ENCODE results near the gene KCNH2. TPM values are rescaled to one million over a fixed set of nuclear protein-coding genes. Genes with fewer than 3 reads are reported as not detected.
"Not testable (repeated sequence)": the region's sequence is repeated elsewhere in the genome, so short reads cannot be mapped to it uniquely, and the experiment has no call there.

The KCNH2 gene
- total RNA-seq (2014; rRNA removed; shearing (Covaris generic)), result not detected in 2 replicates

GRCh38 chr7:150978126-150978789 lies at the start of gene KCNH2:
Gene KCNH2 (minus strand): TSS chr7:150978321. CDS start chr7:150977913, 408 bp downstream.
- Histone ChIP-seq H3K27me3 (replicated peaks) (peaks cover 76% of the 10 kb centered on the region), H3K27ac (no peak within 1 kb of the TSS), H3K36me3 (no peaks in the 10 kb centered on the region), H3K4me3 (no peak within 1 kb of the TSS), H3K9me3 (replicated peaks) (0 out of 2 replicates have a peak, but pooled peaks cover 3% of the 10 kb centered on the region), H3K4me1 (replicated peaks) (peaks cover 6% of the 10 kb centered on the region)
- no peak for DNase-seq (ENCODE audit: low read depth in 1 of 2, low spot score in 2 of 2)

- DNase-seq (ENCODE audit: low read depth in 1 of 2, low spot score in 2 of 2), result not testable (repeated sequence)
- H3K4me3 ChIP-seq, result peak overlapping the region; percentile 72
- H3K27ac ChIP-seq, result peak overlapping the region; percentile 69
These were observed 49.6 kb upstream of the KCNH2 start for GRCh38 chr7:151027728-151028130.

GRCh38 chr7:151026771-151027727 lies 48.9 kb upstream of the KCNH2 start:
- H3K36me3 ChIP-seq; DNase-seq (ENCODE audit: low read depth in 1 of 2, low spot score in 2 of 2): not testable (repeated sequence)

More at GRCh38 chr7:151027728-151028130, 49.6 kb upstream of the KCNH2 start:
- H3K4me1 ChIP-seq (replicated peaks), result peaks cover 19% of the 10 kb centered on the region
- not testable (repeated sequence) for H3K9me3 ChIP-seq (replicated peaks); H3K27me3 ChIP-seq (replicated peaks); H3K36me3 ChIP-seq

GRCh38 chr7:151025924-151026671 lies 48.0 kb upstream of the KCNH2 start:
- no peak for DNase-seq (ENCODE audit: low read depth in 1 of 2, low spot score in 2 of 2)
- peaks cover 7% of the 10 kb centered on the region; the same call in 1 of the 2 replicates for H3K27me3 ChIP-seq (replicated peaks)
- H3K4me3 ChIP-seq, result no peak overlapping the region
- peaks cover 19% of the 10 kb centered on the region for H3K4me1 ChIP-seq (replicated peaks)
- no peak overlapping the region for H3K27ac ChIP-seq
- no peaks in the 10 kb centered on the region for H3K9me3 ChIP-seq (replicated peaks)
- no peaks in the 10 kb centered on the region for H3K36me3 ChIP-seq

More at GRCh38 chr7:151026771-151027727, 48.9 kb upstream of the KCNH2 start:
- not testable (repeated sequence) for H3K4me3 ChIP-seq; H3K27me3 ChIP-seq (replicated peaks); H3K9me3 ChIP-seq (replicated peaks); H3K27ac ChIP-seq
- H3K4me1 ChIP-seq (replicated peaks), result peaks cover 19% of the 10 kb centered on the region

- H3K36me3 ChIP-seq, result no peaks in the 10 kb centered on the region
- peaks cover 13% of the 10 kb centered on the region for H3K4me1 ChIP-seq (replicated peaks)
- peaks cover 20% of the 10 kb centered on the region for H3K27me3 ChIP-seq (replicated peaks)
- no peaks in the 10 kb centered on the region for H3K9me3 ChIP-seq (replicated peaks)
- no peak within 1 kb of the TSS for H3K4me3 ChIP-seq
- no peak within 1 kb of the TSS for H3K27ac ChIP-seq
- no peak for DNase-seq (ENCODE audit: low read depth in 1 of 2, low spot score in 2 of 2)
These were observed 46.4 kb upstream of the KCNH2 start, which contains the start of gene ATG9B for GRCh38 chr7:151024435-151025056. Gene ATG9B (minus strand): TSS chr7:151024494. CDS start chr7:151024423, 71 bp downstream.

GRCh38 chr7:151023232-151023631 lies 45.1 kb upstream of the KCNH2 start:
- no peak for DNase-seq (ENCODE audit: low read depth in 1 of 2, low spot score in 2 of 2)
- Histone ChIP-seq H3K4me1 (replicated peaks) (peaks cover 12% of the 10 kb centered on the region), H3K36me3 (no peaks in the 10 kb centered on the region), H3K27me3 (replicated peaks) (peaks cover 34% of the 10 kb centered on the region), H3K4me3 (no peak overlapping the region), H3K27ac (no peak overlapping the region), H3K9me3 (replicated peaks) (peaks cover 7% of the 10 kb centered on the region; the same call in 1 of the 2 replicates)

GRCh38 chr7:151020231-151020630 lies 42.1 kb upstream of the KCNH2 start:
- Histone ChIP-seq H3K4me3 (no peak overlapping the region), H3K27me3 (replicated peaks) (peaks cover 43% of the 10 kb centered on the region), H3K27ac (no peak overlapping the region), H3K9me3 (replicated peaks) (peaks cover 7% of the 10 kb centered on the region; the same call in 1 of the 2 replicates), H3K4me1 (replicated peaks) (peaks cover 11% of the 10 kb centered on the region), H3K36me3 (no peaks in the 10 kb centered on the region)
- DNase-seq (ENCODE audit: low read depth in 1 of 2, low spot score in 2 of 2), result no peak

GRCh38 chr7:151019130-151019447 lies 41.0 kb upstream of the KCNH2 start:
- H3K4me3 ChIP-seq, result no peak overlapping the region
- H3K27me3 ChIP-seq (replicated peaks), result peaks cover 46% of the 10 kb centered on the region

GRCh38 chr7:151018421-151019129 lies 40.5 kb upstream of the KCNH2 start:
- H3K27ac ChIP-seq, result no peak overlapping the region
- peaks cover 50% of the 10 kb centered on the region for H3K27me3 ChIP-seq (replicated peaks)
- no peaks in the 10 kb centered on the region for H3K36me3 ChIP-seq
- peaks cover 7% of the 10 kb centered on the region; the same call in 1 of the 2 replicates for H3K9me3 ChIP-seq (replicated peaks)
- no peak for DNase-seq (ENCODE audit: low read depth in 1 of 2, low spot score in 2 of 2)
- peaks cover 18% of the 10 kb centered on the region for H3K4me1 ChIP-seq (replicated peaks)
- H3K4me3 ChIP-seq, result no peak overlapping the region

More at GRCh38 chr7:151019130-151019447, 41.0 kb upstream of the KCNH2 start:
- Histone ChIP-seq H3K9me3 (replicated peaks) (peaks cover 7% of the 10 kb centered on the region; the same call in 1 of the 2 replicates), H3K4me1 (replicated peaks) (peaks cover 13% of the 10 kb centered on the region), H3K36me3 (no peaks in the 10 kb centered on the region), H3K27ac (no peak overlapping the region)
- no peak for DNase-seq (ENCODE audit: low read depth in 1 of 2, low spot score in 2 of 2)

- Histone ChIP-seq H3K27me3 (replicated peaks) (peaks cover 51% of the 10 kb centered on the region), H3K9me3 (replicated peaks) (peaks cover 7% of the 10 kb centered on the region; the same call in 1 of the 2 replicates), H3K4me1 (replicated peaks) (peaks cover 22% of the 10 kb centered on the region), H3K4me3 (no peak overlapping the region), H3K27ac (no peak overlapping the region), H3K36me3 (no peaks in the 10 kb centered on the region)
- peak; percentile 42 to 72 for DNase-seq (ENCODE audit: low read depth in 1 of 2, low spot score in 2 of 2)
These were observed 39.9 kb upstream of the KCNH2 start for GRCh38 chr7:151017953-151018420.

- Histone ChIP-seq H3K4me1 (replicated peaks) (peaks cover 27% of the 10 kb centered on the region), H3K9me3 (replicated peaks) (peaks cover 7% of the 10 kb centered on the region; the same call in 1 of the 2 replicates), H3K36me3 (no peaks in the 10 kb centered on the region), H3K4me3 (no peak overlapping the region), H3K27me3 (replicated peaks) (peaks cover 55% of the 10 kb centered on the region), H3K27ac (no peak overlapping the region)
- DNase-seq (ENCODE audit: low read depth in 1 of 2, low spot score in 2 of 2), result no peak
These were observed 39.3 kb upstream of the KCNH2 start for GRCh38 chr7:151017370-151017952.

GRCh38 chr7:151016942-151017341 lies 38.8 kb upstream of the KCNH2 start:
- Histone ChIP-seq H3K4me3 (no peak overlapping the region), H3K27ac (no peak overlapping the region), H3K9me3 (replicated peaks) (peaks cover 7% of the 10 kb centered on the region; the same call in 1 of the 2 replicates), H3K27me3 (replicated peaks) (peaks cover 58% of the 10 kb centered on the region), H3K36me3 (no peaks in the 10 kb centered on the region), H3K4me1 (replicated peaks) (peaks cover 32% of the 10 kb centered on the region)
- no peak for DNase-seq (ENCODE audit: low read depth in 1 of 2, low spot score in 2 of 2)
